NCI-H345 treated with DMSO at 0.1 percent for 48 hours (cell line): ENCODE data around the gene NSUN6.
"Not testable (repeated sequence)": the region's sequence is repeated elsewhere in the genome, so short reads cannot be mapped to it uniquely, and the experiment has no call there.

Experiments
- DNase-seq: peaks from one replicate; lab custom pipeline; 2025; ENCODE audit not compliant: unreplicated experiment; lab: John Stamatoyannopoulos, UW

NSUN6 gene

DNA sequence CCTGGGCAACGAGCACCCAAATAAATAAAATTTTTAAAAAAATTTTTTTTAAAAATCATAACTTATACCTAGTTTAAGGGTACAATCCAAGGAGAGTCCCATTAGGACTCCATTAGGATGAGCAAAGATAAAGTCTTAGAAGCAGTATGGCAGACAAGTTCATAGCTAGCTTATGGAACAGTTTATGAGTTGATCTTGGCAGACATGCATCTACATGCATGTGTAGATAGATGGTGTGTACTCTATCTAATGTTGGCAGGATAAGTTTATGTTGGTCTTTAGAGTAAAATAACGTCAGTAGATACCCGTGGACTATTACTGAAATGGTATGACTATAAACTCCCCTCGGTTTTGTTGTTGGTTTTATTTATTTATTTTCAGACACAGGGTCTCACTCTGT, 40.2 kb downstream of the NSUN6 start:
- DNase-seq, result no peak

DNA sequence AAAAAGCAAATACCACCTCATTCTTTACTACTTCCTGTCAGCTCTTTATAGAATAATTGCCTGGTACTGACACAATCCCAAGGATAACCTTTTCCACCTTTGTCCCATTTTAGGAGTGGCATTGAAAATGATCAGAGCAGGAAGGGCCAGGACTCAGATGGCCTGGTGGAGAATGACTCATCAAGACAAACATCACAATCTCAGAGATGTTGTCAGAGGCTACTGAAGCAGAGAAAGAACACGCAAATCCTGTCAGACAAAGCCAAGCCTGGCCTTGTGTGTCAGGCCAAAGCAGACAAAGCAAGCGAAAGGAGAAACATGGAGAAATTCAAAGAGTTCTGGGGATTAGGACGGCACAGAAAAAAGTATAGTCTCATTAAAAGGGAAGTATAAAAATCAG, 40.9 kb downstream of the NSUN6 start:
- no peak for DNase-seq

DNA sequence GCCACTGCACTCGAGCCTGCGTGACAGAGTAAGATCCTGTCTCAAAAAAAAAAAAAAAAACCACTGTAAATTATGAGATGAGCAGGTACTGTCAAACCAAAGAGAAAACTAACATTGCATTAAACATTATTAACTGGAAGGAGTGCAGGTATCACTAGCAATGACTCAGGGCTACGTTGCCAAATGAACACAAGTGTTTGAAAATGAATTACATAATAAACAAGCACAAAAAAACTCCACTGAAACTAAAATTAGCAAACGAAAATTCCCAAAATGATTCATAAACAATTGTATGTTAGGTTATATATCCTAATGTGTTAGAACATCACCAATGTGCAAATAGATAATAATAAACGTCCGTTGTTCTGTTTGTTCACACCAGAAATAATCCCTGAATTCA, 42.8 kb downstream of the NSUN6 start:
- DNase-seq, result no peak

DNA sequence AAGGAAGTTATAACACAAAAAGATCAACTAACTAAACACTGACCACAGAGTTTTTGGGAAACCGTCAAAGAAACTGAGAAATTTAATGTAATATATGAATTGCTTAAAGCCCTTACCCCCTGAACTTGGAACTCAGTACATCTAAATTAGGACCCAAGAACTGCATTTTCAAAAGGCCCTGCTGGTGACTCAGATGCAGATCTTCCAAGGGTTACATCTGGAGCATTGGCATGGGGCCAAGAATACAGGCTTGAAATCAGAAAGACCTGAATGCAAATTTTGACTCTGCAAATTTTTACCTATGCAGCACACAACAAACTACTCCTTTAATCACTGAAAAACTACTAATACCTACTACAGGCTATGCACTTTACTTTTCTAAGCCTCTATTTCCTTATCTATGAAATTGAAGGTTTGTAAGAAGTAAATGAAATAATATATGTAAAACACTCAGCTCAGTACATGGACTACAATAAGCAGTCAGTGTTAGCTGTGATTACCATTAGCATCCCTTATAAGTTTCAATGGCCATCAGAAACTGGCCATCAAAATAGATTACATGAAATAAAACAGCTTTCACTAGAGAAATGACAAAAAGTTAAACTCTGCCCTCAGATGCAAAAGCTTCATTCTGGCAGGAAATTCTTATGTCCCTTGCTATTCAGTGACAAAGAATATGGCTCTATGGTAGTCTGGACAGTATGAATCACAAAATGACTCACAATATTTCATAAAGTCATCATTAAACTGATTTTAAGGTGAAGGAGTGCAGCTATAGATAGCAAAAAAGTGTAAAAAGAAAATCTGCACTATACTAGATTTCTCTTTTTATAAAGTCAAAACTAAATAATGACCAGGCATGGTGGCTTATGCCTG, 43.6 kb downstream of the NSUN6 start:
- peak; percentile 1 for DNase-seq

DNA sequence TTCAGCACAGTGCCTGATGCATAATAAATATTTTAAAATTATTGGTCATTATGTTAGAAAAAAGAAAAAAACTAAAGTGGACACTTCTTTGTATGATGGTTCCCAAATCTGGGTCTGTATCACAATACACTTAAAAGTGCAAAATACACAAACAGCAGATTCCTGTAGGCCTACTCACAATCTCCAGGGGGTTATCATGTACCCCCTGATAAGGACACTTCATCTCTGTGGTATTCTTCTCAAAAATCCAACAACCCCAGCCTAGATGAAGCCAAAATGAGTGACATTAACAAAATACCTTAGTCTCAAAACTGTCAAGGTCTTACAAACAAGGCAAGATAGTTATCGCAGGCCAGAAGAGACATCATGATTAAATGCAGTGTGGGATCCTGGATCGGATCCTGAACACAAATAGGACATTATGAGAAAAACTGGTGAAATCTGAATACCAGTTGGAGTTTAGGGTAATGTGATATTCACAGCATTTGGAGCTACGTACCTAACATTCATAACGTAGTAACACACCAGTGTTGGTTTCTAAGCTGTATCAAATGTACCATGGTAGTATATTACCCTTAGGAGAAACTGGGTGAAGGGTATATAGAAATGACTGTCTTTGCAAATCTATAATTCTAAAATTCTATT, 45.2 kb downstream of the NSUN6 start:
- no peak for DNase-seq

DNA sequence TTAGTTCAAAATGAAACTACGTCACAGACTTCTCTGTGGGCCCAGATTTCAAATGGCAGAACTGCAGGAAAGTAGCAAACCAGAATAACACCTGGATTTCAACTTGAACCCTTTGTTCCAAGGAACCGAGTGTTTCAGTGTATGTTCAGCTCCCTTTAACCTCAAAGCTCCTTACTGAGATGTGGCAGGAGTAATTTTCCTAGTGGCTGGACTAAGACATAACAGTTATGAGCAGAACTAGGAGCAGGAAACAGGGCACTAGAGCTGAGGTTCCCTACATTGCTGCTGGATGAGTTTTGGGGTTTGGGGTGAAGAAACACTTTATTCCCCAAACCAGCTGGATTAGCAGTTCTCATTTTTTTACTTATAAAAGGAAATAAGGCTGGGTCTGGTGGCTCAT, 50.1 kb downstream of the NSUN6 start:
- no peak for DNase-seq

DNA sequence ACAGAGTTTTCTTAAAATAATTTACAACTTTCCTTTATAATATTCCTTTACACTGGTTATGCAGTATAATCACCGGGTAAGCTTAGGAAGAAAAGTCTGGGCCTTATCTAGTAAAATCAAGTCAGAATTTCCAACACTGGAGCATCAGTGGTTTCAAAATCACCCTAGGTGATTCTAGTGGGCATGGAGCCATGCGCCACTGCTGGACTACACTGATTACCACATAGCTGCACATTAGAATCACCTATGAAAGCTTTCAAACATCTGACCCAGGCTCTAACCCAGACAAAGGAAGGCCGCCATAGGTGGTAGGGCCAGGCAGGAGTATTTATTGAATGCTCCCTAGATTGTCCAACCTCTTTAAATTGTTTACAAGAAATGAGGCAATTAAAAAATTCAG, 52.0 kb downstream of the NSUN6 start:
- DNase-seq, result no peak

DNA sequence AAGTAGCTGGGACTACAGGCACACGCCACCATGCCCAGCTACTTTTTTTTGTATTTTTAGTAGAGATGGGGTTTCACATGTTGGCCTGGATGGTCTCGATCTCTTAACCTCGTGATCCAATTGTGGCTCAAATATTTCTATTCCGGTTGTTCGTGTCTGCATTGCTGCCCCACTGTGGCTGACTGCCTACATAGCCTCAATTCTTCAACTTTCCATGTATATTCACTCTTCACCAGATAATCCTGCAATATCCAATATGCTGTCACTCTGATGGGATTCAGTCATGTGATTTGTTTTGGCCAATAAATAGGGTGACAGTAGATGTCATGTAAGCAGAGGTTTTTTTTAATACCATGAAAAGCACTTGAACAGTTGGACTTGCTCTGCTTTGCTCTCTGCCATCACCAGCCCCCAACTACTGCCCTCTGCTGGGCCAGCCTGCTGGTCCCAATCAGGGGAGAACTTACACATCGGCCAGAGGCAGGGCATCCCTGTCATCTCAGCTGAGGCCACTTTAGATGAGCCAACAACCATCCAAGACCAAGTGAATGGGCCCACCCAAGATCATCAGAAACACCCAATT, 56.7 kb downstream of the NSUN6 start:
- no peak for DNase-seq

DNA sequence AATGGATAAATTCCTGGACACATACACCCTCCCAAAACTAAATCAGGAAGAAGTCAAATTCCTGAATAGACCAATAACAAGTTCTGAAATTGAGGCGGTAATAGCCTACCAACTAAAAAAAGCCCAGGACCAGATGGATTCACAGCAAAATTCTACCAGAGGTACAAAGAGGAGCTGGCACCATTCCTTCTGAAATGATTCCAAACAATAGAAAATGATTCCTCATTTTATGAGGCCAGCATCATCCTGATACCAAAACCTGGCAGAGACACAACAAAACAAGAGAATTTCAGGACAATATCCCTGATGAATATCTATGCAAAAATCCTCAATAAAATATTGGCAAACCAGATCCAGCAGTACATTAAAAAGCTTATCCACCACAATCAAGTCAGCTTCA, 60.2 kb downstream of the NSUN6 start:
- DNase-seq, result not testable (repeated sequence)

DNA sequence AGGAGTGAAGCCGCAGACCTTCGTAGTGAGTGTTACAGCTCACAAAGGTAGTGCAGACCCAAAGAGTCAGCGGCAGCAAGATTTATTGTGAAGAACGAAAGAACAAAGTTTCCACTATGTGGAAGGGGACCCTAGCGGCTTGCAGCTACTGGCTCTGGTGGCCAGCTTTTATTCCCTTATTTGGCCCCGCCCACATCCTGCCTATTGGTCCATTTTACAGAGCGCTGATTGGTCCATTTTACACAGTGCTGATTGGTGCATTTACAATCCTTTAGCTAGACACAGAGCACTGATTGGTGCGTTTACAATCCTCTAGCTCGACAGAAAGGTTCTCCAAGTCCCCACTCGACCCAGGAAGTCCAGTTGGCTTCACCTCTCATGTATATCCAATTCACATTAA, 64.8 kb downstream of the NSUN6 start:
- not testable (repeated sequence) for DNase-seq

DNA sequence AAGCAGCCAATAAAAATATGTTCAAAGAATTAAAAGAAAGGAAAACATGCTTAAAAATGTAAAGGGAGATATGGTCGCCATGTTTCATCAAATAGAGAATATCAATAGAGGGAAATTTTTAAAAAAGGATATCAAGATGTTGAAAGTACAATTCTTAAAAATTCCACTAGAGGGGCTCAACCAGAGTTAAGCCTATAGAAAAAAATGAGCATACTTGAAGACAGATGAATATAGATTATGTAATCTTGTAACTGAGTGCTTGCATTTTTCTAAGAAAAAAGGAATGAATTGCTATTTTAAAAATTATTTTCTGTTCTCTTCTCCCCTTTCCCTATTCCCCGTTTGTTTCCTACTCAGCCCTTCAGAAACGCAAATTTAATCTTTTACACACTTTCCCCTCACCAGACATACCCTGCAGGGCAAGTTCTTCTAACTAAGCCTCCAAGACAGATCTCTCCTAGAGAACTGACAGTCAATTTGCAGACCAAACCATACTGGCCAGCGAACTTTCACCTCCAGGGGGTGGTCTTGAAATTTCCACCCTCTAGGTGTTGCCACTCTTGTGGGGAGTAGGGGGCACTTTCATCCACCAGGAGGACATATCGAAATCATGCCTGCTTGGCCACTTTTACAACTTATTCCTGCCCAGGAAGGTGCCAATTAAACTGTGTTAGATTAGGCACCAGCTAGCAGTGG, 67.7 kb downstream of the NSUN6 start:
- no peak for DNase-seq

DNA sequence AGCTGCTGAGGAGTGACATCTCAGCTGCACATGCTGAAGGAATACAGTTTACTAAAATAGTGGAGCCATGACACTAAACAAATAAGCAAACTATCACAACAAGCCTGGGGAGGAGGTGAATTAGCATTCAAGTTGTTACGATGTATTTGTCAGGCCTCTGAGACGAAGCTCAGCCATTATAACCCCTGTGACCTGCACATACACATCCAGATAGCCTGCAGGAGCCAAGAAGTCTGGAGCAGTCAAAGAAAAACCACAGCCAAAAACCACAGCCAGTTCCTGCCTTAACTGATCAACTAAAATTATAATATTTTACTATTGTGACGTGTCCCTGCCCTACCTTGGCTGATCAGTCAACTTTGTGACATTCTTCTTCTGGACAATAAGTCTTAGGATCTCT, 68.6 kb downstream of the NSUN6 start:
- DNase-seq, result no peak

DNA sequence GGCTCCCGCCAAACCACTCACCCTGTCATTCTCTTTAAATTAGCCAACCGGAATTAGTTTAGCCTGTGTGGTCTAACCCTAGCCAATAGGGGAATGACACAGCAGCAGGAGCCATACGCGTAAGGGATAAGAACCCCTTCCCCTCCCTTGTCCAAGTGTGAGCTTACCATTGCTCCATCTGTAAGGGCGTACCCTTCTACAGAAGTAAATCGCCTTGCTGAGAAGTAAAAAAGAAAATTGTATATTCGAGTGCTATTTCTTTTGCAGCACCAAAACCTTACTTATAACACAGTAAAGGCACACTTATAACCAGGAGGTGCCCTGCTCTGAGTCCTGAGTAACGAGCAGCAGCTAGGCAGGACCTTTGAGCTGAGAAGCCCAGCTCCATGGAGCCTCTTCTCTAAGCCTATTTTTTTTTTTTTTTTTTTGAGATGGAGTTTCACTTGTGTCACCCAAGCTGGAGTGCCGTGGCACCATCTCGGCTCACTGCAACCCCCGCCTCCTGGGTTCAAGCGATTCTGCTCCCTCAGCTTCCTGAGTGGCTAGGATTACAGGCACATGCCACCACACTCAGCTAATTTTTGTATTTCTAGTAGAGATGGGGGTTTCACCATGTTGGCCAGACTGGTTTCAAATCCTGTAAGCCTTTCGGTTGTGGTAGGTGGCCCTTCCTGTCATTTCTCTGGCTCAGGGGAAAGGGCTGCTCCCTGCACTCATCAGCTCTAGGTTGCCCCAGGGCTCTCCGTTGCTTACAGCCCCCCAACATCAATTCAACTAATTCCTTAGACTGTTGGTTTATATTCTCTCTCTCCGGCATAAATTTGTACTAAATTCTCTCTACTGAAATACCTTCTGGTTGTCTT, 73.3 kb downstream of the NSUN6 start:
- no peak for DNase-seq

DNA sequence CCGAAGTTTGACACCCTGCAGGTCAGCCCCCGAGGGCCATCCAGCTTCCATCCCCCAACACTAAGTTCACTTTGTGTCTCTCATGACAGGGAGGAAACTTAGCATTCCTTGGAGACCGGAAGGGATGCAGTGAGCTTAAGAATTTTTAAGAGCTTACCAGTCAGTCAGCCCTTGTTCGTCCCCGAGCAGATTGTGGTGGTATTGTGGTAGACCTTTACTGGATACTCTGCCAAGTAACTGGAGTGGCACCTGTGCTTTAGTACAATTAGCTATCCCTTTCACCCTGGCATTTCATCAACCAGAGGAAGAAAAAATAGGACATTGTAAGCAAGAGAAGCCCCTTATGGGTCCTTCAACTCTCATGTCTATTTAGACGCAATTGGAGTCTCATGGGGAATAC, 74.8 kb downstream of the NSUN6 start:
- no peak for DNase-seq

DNA sequence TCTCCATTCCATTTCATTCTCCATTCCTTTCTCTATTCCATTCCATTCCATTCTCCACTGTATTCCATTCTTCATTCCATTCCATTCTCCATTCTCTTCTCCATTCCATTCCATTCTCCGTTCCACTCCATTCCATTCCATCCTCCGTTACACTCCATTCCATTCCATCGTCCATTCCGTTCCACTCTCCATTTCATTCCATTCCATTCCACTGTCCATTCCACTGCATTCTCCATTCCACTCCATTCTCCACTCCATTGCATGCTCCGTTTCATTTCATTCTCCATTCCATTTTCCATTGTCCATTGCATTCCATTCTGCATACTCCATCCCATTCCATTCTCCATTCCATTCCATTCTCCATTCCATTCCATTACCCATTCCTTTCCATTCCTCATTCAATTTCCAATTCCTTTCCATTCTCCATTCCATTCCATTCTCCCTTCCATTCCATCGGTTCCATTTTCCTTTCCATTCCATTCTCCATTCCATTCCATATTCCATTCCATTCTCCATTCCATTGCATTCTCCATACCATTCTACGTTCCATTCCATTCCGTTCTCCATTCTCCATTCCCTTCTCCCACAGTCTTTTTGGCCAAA, 78.3 kb downstream of the NSUN6 start:
- no peak for DNase-seq

DNA sequence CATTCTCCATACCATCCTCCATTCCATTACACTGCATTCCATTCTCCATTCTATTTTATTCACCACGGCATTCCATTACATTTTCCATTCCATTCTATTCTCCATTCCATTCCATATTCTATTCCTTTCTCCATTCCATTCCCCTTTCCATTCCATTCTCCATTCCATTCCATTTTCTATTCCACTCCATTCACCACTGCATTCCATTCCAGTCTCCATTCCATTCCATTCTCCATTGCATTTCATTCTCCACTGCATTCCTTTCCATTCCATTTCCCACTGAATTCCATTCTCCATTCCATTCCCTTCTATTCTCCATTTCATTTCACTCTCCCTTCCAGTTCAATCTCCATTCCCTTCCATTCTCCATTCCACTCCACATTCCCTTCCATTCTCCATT, 79.6 kb downstream of the NSUN6 start:
- no peak for DNase-seq

DNA sequence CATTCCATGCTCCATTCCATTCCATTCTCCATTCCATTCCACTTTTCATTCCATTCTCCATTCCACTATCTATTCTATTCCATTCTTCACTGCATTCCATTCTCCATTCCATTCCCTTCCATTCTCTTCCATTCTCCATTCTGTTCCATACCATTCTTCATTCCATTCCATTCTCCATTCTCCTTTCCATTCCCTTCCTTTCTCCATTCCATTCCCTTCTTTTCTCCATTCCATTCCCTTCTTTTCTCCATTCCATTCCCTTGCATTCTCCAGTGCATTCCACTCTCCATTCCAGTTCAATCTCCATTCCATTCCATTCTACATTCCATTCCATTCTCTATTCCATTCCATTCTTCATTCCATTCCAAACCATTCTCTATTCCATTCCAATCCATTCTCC, 80.3 kb downstream of the NSUN6 start:
- DNase-seq, result no peak

DNA sequence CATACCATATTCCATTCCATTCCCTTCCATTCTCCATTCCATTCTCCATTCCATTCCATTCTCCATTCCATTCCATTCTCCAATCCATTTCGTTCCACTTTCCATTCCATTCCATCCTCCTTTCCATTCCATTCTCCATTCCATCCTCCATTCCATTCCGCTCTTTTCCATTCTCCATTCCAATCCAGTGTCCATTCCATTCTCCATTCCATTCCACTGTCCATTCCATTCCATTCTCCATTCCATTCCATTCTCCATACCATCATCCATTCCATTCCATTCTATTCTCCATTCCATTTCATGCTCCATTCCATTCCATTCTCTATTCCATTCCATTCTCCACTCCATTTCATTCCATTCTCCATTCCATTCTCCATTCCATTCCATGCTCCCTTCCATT, 81.0 kb downstream of the NSUN6 start:
- not testable (repeated sequence) for DNase-seq

DNA sequence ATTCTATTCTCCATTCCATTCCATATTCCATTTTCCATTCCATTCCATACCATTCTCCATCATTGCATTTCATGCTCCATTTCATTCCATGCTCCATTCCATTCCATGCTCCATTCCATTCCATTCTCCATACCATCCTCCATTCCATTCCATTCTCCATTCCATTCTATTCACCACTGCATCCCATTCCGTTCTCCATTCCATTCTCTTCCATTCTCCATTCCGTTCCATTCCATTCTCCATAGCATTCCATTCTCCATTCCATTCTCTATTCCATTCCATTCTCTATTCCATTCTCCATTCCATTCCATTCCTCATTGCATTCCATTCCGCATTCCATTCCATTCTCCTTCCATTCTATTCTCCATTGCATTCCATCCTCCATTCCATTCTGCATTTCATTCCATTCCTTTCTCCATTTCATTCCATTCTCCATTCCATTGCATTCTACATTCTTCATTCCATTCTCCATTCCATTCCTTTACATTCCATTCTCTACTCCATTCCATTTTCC, 84.0 kb downstream of the NSUN6 start:
- DNase-seq, result no peak

DNA sequence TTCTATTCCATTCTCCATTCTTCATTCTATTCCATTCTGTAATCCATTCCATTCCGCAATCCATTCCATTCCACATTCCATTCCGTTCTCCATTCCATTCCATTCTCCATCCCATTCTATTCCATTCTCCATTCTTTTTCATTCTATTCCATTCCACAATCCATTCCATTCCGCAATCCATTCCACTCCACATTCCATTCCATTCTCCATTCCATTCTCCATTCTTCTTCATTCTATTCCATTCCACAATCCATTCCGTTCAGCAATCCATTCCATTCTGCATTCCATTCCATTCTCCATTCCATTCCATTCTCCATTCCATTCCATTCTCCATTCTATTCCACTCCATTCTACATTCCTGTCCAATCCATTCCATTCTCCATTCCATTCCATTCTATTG, 85.2 kb downstream of the NSUN6 start:
- DNase-seq, result no peak
